GM23338 (cell line): Measurements from ENCODE around the gene ADAMTS14.

Experiments used
- CREB1 ChIP-seq: fragments of 250-450 bp; sonication (Bioruptor Pico); IDR thresholded peaks from 2 replicates; pipeline ENCODE4 v1.5.0; 2020; ENCODE audit warnings: low read depth, mild to moderate bottlenecking, moderate library complexity
- CTCF ChIP-seq, 2 experiments: fragments of 200-600 bp in 1 of 2; sonication (generic) in 1 of 2; conservative IDR thresholded peaks; 2 replicates each; pipeline versions ENCODE4 v1.5.1 to v1.6.1; 2016 to 2017; ENCODE audit warnings: antibody characterized with exemption in 2 of 2, low read depth in 2 of 2, mild to moderate bottlenecking in 2 of 2, moderate library complexity in 1 of 2
- POLR2AphosphoS5 ChIP-seq: IDR thresholded peaks from 2 replicates; pipeline ENCODE4 v1.6.1; 2016; ENCODE audit warnings: antibody characterized with exemption, low read depth
- REST ChIP-seq: IDR thresholded peaks from one replicate; pipeline ENCODE4 v1.6.1; 2018; ENCODE audit warnings: antibody characterized with exemption; ENCODE audit not compliant: unreplicated experiment

- TF ChIP-seq CREB1 (CRISPR knock-in tag): no peak
- TF ChIP-seq REST: no peak
- no peak for TF ChIP-seq CTCF (conservative IDR thresholded peaks at IDR 0.05; ENCODE audit: low read depth in 2 of 2)
- TF ChIP-seq POLR2AphosphoS5: no peak
Measured at GRCh38 chr10:70742537-70743429, 70.5 kb downstream of the ADAMTS14 start.
